ENCODE results near the gene MBD3. TPM values are rescaled to one million over a fixed set of nuclear protein-coding genes. Genes with fewer than 3 reads are reported as not detected.
A peak's percentile ranks its signal among the peaks of the same experiment; 100 is the strongest.

Gene MBD3
- total and polyA plus RNA-seq, 10 donors, result 57.4 to 177 (median 75.6) TPM

- Histone ChIP-seq H3K27ac (no peak overlapping the region), H3K36me3 (peaks cover 0 to 69% (median 53%) of the 10 kb centered on the region in 6 donors), H3K4me3 (no peak overlapping the region), H3K4me1 (peaks cover 16 to 43% (median 25%) of the 10 kb centered on the region in 6 donors), H3K27me3 (replicated peaks in 1 of 7) (no peaks in the 10 kb centered on the region), H3K9me3 (no peaks in the 10 kb centered on the region)
- 92 to 98% (median 94%) methylated on average over 15 of the region's 15 CpGs for WGBS, 5 donors
- DNase-seq, result no peak
- intact Hi-C loops (cut with DNase I; ENCODE audit: low total_unique reads), result no loop called here
- no peak for TF ChIP-seq POLR2A (IDR thresholded peaks at IDR 0.05)
- TF ChIP-seq POLR2AphosphoS5 (IDR thresholded peaks at IDR 0.05), result peak in 1 of 3 donors; percentile 21
- TF ChIP-seq, protein P1, sequence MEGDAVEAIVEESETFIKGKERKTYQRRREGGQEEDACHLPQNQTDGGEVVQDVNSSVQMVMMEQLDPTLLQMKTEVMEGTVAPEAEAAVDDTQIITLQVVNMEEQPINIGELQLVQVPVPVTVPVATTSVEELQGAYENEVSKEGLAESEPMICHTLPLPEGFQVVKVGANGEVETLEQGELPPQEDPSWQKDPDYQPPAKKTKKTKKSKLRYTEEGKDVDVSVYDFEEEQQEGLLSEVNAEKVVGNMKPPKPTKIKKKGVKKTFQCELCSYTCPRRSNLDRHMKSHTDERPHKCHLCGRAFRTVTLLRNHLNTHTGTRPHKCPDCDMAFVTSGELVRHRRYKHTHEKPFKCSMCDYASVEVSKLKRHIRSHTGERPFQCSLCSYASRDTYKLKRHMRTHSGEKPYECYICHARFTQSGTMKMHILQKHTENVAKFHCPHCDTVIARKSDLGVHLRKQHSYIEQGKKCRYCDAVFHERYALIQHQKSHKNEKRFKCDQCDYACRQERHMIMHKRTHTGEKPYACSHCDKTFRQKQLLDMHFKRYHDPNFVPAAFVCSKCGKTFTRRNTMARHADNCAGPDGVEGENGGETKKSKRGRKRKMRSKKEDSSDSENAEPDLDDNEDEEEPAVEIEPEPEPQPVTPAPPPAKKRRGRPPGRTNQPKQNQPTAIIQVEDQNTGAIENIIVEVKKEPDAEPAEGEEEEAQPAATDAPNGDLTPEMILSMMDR (IDR thresholded peaks at IDR 0.05 in 8 of 11, conservative IDR thresholded peaks at IDR 0.05 in 3 of 11), result no peak
These were observed 18.7 kb upstream of the MBD3 start for GRCh38 chr19:1611353-1611752.

DNA sequence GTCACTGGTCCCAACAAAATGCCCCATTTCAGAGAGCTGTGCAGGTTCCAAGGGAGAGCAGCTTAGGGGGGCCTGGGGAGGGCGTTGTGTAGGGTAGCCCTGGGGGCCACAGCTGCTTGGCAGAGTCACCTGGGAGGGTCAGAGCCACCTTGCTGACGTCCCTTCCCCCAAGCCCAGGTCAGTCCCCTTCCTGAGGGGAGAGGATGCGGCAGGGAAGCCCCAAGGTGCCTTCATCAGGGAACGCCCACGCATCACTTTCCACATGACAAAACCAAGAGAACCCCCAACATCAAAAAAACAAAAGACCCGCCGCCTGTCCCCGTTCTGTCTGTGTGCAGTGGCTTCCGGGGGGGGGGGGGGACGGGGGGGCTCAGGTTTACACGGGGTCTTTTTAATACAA lies 17.9 kb upstream of the MBD3 start:
- peaks cover 19 to 51% (median 31%) of the 10 kb centered on the region in 6 donors for H3K4me1 ChIP-seq
- H3K9me3 ChIP-seq, result no peaks in the 10 kb centered on the region
- H3K27me3 ChIP-seq (replicated peaks in 1 of 7), result no peaks in the 10 kb centered on the region
- WGBS, 5 donors, result 64 to 80% (median 77%) methylated on average over 6 to 11 of the region's 11 CpGs
- no peak overlapping the region for H3K27ac ChIP-seq
- no peak overlapping the region for H3K4me3 ChIP-seq
- TF ChIP-seq, protein P1 (IDR thresholded peaks at IDR 0.05 in 8 of 11, conservative IDR thresholded peaks at IDR 0.05 in 3 of 11), result no peak
- TF ChIP-seq POLR2AphosphoS5 (IDR thresholded peaks at IDR 0.05), result no peak
- TF ChIP-seq POLR2A (IDR thresholded peaks at IDR 0.05), result no peak
- DNase-seq, result no peak
- H3K36me3 ChIP-seq, result peaks cover 0 to 62% (median 46%) of the 10 kb centered on the region in 6 donors
- intact Hi-C loops (cut with DNase I; ENCODE audit: low total_unique reads), result no loop called here

DNA sequence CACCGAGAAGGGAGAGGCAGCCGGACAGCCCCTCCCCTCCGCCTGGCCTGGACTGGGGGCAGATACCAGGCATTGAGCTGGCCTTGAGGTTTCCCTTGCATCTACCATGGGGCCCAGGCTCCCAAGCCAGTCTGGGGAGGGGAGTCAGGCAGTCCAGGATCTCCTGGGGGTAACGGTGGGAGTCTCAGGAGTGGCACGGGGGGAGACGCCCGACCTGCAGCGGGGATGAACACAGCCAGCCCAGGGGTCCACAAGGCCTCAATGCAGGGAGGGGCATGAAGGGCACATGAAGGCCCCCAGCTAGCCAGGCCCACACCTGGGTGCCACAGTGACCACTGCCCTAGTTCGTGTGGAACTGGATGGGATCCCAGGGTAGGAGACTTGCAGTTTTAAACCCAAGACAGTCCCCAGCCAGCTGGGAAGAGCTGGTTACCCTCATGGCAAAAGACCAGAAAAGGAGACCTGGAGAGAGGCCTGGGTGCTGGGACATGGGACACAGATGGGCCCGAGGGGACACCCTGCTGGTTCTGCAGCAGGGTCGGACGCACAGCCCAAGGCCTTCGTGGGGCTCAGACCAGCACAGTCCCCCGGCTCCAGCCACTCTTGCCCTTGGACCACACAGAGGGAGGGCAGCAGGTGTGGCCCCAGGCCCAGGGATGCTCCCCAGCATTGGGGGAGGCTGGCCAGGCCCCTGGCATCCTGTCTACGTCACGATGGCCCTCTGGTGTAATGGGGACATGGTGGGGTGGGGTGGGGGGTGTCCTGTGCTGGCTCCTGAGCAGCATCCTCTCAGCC lies 17.2 kb upstream of the MBD3 start:
- Histone ChIP-seq H3K36me3 (peaks cover 0 to 55% (median 39%) of the 10 kb centered on the region in 6 donors), H3K4me3 (no peak overlapping the region), H3K27me3 (replicated peaks in 1 of 7) (no peaks in the 10 kb centered on the region), H3K27ac (peak overlapping the region in 4 of 8 donors; percentile 11 to 78 (median 70)), H3K4me1 (peaks cover 19 to 52% (median 31%) of the 10 kb centered on the region in 6 donors), H3K9me3 (no peaks in the 10 kb centered on the region)
- TF ChIP-seq POLR2AphosphoS5 (IDR thresholded peaks at IDR 0.05) (no peak), POLR2A (IDR thresholded peaks at IDR 0.05) (no peak)
- TF ChIP-seq, protein P1 (IDR thresholded peaks at IDR 0.05 in 8 of 11, conservative IDR thresholded peaks at IDR 0.05 in 3 of 11), result no peak
- 83 to 93% (median 86%) methylated on average over 12 to 16 of the region's 16 CpGs for WGBS, 5 donors
- intact Hi-C loops (cut with DNase I; ENCODE audit: low total_unique reads), result loop anchor here (5.0 kb wide), 1 partner anchor 42 kb away; the partner anchor contains the start of gene TCF3
- DNase-seq, result no peak

GRCh38 chr19:1609103-1609396 lies 16.4 kb upstream of the MBD3 start:
- H3K27me3 ChIP-seq (replicated peaks in 1 of 7), result no peaks in the 10 kb centered on the region
- peak overlapping the region in 6 of 8 donors; percentile 43 to 78 (median 66) for H3K27ac ChIP-seq
- no peaks in the 10 kb centered on the region for H3K9me3 ChIP-seq
- intact Hi-C loops (cut with DNase I; ENCODE audit: low total_unique reads), result loop anchor here (5.0 kb wide), 1 partner anchor 43 kb away; the partner anchor contains the start of gene TCF3
- 15 to 30% (median 21%) methylated on average over 10 of the region's 10 CpGs for WGBS, 5 donors
- TF ChIP-seq POLR2AphosphoS5 (IDR thresholded peaks at IDR 0.05) (peak in 1 of 3 donors; percentile 8), POLR2A (IDR thresholded peaks at IDR 0.05) (no peak)
- TF ChIP-seq, protein P1 (IDR thresholded peaks at IDR 0.05 in 8 of 11, conservative IDR thresholded peaks at IDR 0.05 in 3 of 11), result no peak
- peaks cover 0 to 46% (median 31%) of the 10 kb centered on the region in 6 donors for H3K36me3 ChIP-seq
- DNase-seq, result peak; percentile 83
- peak overlapping the region in 4 of 8 donors; percentile 7 to 58 (median 14) for H3K4me3 ChIP-seq
- peaks cover 26 to 60% (median 39%) of the 10 kb centered on the region in 6 donors for H3K4me1 ChIP-seq

Measured in spleen (tissue), 11 donors.